HEK293 (cell line): ENCODE results near the gene FAAP100.

Experiments used
- CTCF ChIA-PET: fragments of 350-600 bp; formaldehyde crosslinking; extraction: SDS; loops from one replicate; lab custom pipeline; 2021; ENCODE audit warnings: antibody characterized with exemption; lab: Yijun Ruan, JAX
- POLR2A ChIA-PET: fragments of 300-600 bp; formaldehyde crosslinking; extraction: SDS; loops from one replicate; lab custom pipeline; 2020; ENCODE audit warnings: antibody characterized with exemption, inconsistent platforms; lab: Yijun Ruan, JAX
- H3K27ac ChIP-seq: fragments of 200-500 bp; sonication (Bioruptor generic); 2 replicates; pipeline ENCODE4 v1.5.1; 2014; ENCODE audit warnings: low read depth, low read length, control low read depth, inconsistent platforms; ENCODE audit errors: extremely low read depth
- H3K36me3 ChIP-seq, 2 experiments: fragments of 200-500 bp in 1 of 2; sonication (Bioruptor generic) in 1 of 2; 1 replicate in 1 of 2; 2 replicates in 1 of 2; pipeline ENCODE4 v1.5.1; 2014 to 2017; ENCODE audit warnings: inconsistent platforms in 2 of 2, low read length in 2 of 2; ENCODE audit not compliant: control insufficient read depth in 2 of 2, insufficient read depth in 1 of 2
- H3K4me1 ChIP-seq: fragments of 200-500 bp; sonication (Bioruptor generic); 2 replicates; pipeline ENCODE4 v1.5.1; 2014; ENCODE audit warnings: mild to moderate bottlenecking, low read length, inconsistent platforms; ENCODE audit not compliant: control insufficient read depth, insufficient read depth
- H3K4me3 ChIP-seq: 2 replicates; pipeline ENCODE4 v1.5.1; 2011; ENCODE audit warnings: low read depth, mild to moderate bottlenecking, control low read depth, low read length, moderate library complexity
- H3K9me3 ChIP-seq: fragments of 200-500 bp; sonication (Bioruptor generic); 2 replicates; pipeline ENCODE4 v1.5.1; 2014; ENCODE audit warnings: low read depth, low read length, inconsistent platforms; ENCODE audit not compliant: control insufficient read depth, insufficient read depth
- GLIS1 ChIP-seq: fragments of 450-650 bp; formaldehyde crosslinking; IDR thresholded peaks from 2 replicates; pipeline ENCODE4 v1.5.1; 2016; ENCODE audit warnings: missing biosample characterization, missing genetic modification characterization
- PRDM1 ChIP-seq: fragments of 450-650 bp; formaldehyde crosslinking; IDR thresholded peaks from 2 replicates; pipeline ENCODE4; 2016; ENCODE audit warnings: missing biosample characterization, missing genetic modification characterization
- PRDM2 ChIP-seq: fragments of 450-650 bp; formaldehyde crosslinking; IDR thresholded peaks from 2 replicates; pipeline ENCODE4 v1.5.1; 2016; ENCODE audit warnings: missing biosample characterization, missing genetic modification characterization, borderline replicate concordance
- ZIC2 ChIP-seq: fragments of 450-650 bp; formaldehyde crosslinking; IDR thresholded peaks from 2 replicates; pipeline ENCODE4 v1.5.1; 2016; ENCODE audit warnings: missing biosample characterization, missing genetic modification characterization
- ZNF366 ChIP-seq: fragments of 450-650 bp; formaldehyde crosslinking; conservative IDR thresholded peaks from 2 replicates; pipeline ENCODE4 v1.5.1; 2016; ENCODE audit warnings: missing biosample characterization, missing genetic modification characterization
- ZNF398 ChIP-seq: fragments of 450-650 bp; formaldehyde crosslinking; IDR thresholded peaks from 2 replicates; pipeline ENCODE4 v1.5.1; 2017; ENCODE audit warnings: missing biosample characterization, missing genetic modification characterization
- ZNF544 ChIP-seq: fragments of 450-650 bp; formaldehyde crosslinking; IDR thresholded peaks from 2 replicates; pipeline ENCODE4 v1.5.0; 2017; ENCODE audit warnings: missing biosample characterization, missing genetic modification characterization
- ZNF600 ChIP-seq: fragments of 450-650 bp; formaldehyde crosslinking; IDR thresholded peaks from 2 replicates; pipeline ENCODE4 v1.5.1; 2016; ENCODE audit warnings: missing biosample characterization, missing genetic modification characterization
- ZNF664 ChIP-seq: fragments of 450-650 bp; formaldehyde crosslinking; IDR thresholded peaks from 2 replicates; pipeline ENCODE4 v1.5.1; 2016; ENCODE audit warnings: missing biosample characterization, missing genetic modification characterization

FAAP100 gene

GRCh38 chr17:81503619-81504018 lies 48.5 kb downstream of the FAAP100 start:
- no peak overlapping the region for H3K27ac ChIP-seq
- H3K9me3 ChIP-seq, result no peaks in the 10 kb centered on the region
- TF ChIP-seq ZNF366 (tag by site-specific recombination) (peak; percentile 69), PRDM2 (tag by site-specific recombination) (no peak), PRDM1 (tag by site-specific recombination) (peak; percentile 71)
- no peaks in the 10 kb centered on the region for H3K4me1 ChIP-seq
- ChIA-PET POLR2A (interaction anchor here (0.6 kb wide), 1 partner anchor 284 kb away, joined by 5 read pairs; no protein-coding TSS in a partner anchor), CTCF (no interaction called here)
- peaks cover 2 to 6% of the 10 kb centered on the region in 2 experiments; a peak in 2 of 3 replicates for H3K36me3 ChIP-seq
- no peak overlapping the region for H3K4me3 ChIP-seq

- H3K4me1 ChIP-seq, result no peaks in the 10 kb centered on the region
- H3K36me3 ChIP-seq, result no peaks in the 10 kb centered on the region
- TF ChIP-seq ZNF600 (tag by site-specific recombination), result 0 out of 2 replicates have a peak, but pooled peaks have one; percentile 13
- TF ChIP-seq ZNF398 (tag by site-specific recombination), result no peak
- TF ChIP-seq GLIS1 (tag by site-specific recombination), result 0 out of 2 replicates have a peak, but pooled peaks have one; percentile 15
- no peak for TF ChIP-seq ZNF664 (tag by site-specific recombination)
- peak; percentile 81 for TF ChIP-seq ZIC2
- TF ChIP-seq, all 188 proteins: peak for 3
- H3K27ac ChIP-seq, result no peak overlapping the region
- H3K9me3 ChIP-seq, result no peaks in the 10 kb centered on the region
- ChIA-PET POLR2A (interaction anchor here (0.9 to 1.4 kb wide), 3 partner anchors 10 to 256 kb away, joined by 3 to 8 read pairs (median 3); partner anchors contain the start of gene ACTG1), CTCF (interaction anchor here (0.6 to 1.0 kb wide), 2 partner anchors 18 to 96 kb away, joined by 3 to 4 read pairs; no protein-coding TSS in a partner anchor)
- no peak overlapping the region for H3K4me3 ChIP-seq
Observed at GRCh38 chr17:81502471-81503017, 49.6 kb downstream of the FAAP100 start.

- H3K36me3 ChIP-seq, result no peaks in the 10 kb centered on the region
- CTCF ChIA-PET, result interaction anchor here (1.5 kb wide), 1 partner anchor 15 kb away, joined by 5 read pairs; no protein-coding TSS in a partner anchor
- no peak overlapping the region for H3K4me3 ChIP-seq
- POLR2A ChIA-PET, result interaction anchor here (1.4 to 3.6 kb wide), 3 partner anchors 9 to 12 kb away, joined by 9 to 22 read pairs (median 19); partner anchors contain the start of gene ACTG1
- no peaks in the 10 kb centered on the region for H3K4me1 ChIP-seq
- no peaks in the 10 kb centered on the region for H3K9me3 ChIP-seq
- H3K27ac ChIP-seq, result no peak overlapping the region
- TF ChIP-seq ZNF600 (tag by site-specific recombination) (0 out of 2 replicates have a peak, but pooled peaks have one; percentile 10), ZNF544 (tag by site-specific recombination) (no peak)
Observed at GRCh38 chr17:81500047-81500446, 52.1 kb downstream of the FAAP100 start.
